Uterus (tissue), 4 donors: ENCODE measurements around the gene MLH1. TPM values are rescaled to one million over a fixed set of nuclear protein-coding genes. Genes with fewer than 3 reads are reported as not detected.

Source experiments
- DNase-seq, 2 donors: peaks; one replicate each; pipeline ENCODE4 v3.0.0-alpha.2; 2019 to 2020
- H3K27ac ChIP-seq, 2 donors: fragments of 200-600 bp; sonication (generic); 1 replicate in 1 of 2; 2 replicates in 1 of 2; pipeline ENCODE4 v1.5.1; 2016 to 2018
- H3K27me3 ChIP-seq, 2 donors: fragments of 200-600 bp; sonication (generic); one replicate each; pipeline ENCODE4 v1.5.1; 2018 to 2019; ENCODE audit warnings: control low read depth in 1 of 2
- H3K36me3 ChIP-seq, 2 donors: fragments of 200-600 bp; sonication (generic); one replicate each; pipeline ENCODE4 v1.5.1; 2019; ENCODE audit warnings: control low read depth in 1 of 2
- H3K4me1 ChIP-seq, 2 donors: fragments of 200-600 bp; sonication (generic); one replicate each; pipeline ENCODE4 v1.5.1; 2018 to 2019; ENCODE audit warnings: control low read depth in 1 of 2
- H3K4me3 ChIP-seq, 2 donors: fragments of 200-600 bp; sonication (generic); 1 replicate in 1 of 2; 2 replicates in 1 of 2; pipeline ENCODE4 v1.5.1; 2018 to 2019; ENCODE audit warnings: mild to moderate bottlenecking in 1 of 2
- H3K9me3 ChIP-seq, 2 donors: fragments of 200-600 bp; sonication (generic); one replicate each; pipeline ENCODE4 v1.5.1; 2019; ENCODE audit warnings: control low read depth in 1 of 2
- CTCF ChIP-seq, 4 experiments: fragments of 200-600 bp in 2 of 4; fragments of 450-650 bp in 2 of 4; sonication (generic) in 2 of 4; IDR thresholded peaks; one replicate each; pipeline ENCODE4 v1.5.1; 2016 to 2019; ENCODE audit warnings: antibody characterized with exemption in 4 of 4, mild to moderate bottlenecking in 2 of 4, moderate library complexity in 1 of 4
- POLR2A ChIP-seq, 2 donors: fragments of 450-650 bp; IDR thresholded peaks; one replicate each; pipeline ENCODE4 v1.6.1; 2016; ENCODE audit warnings: antibody characterized with exemption in 2 of 2, mild to moderate bottlenecking in 1 of 2, moderate library complexity in 1 of 2
- intact Hi-C: fragments of 100-400 bp; cut with DNase I; formaldehyde crosslinking; loops from one replicate; pipeline ENCODE4 v1.15.1; 2023; ENCODE audit warnings: low total_unique reads
- small RNA-seq: library from RNA; depleted of rRNA; stranded (forward); fragments of <200 nt; gene quantifications from one replicate; pipeline ENCODE3, GENCODE V24; 2016
- total RNA-seq, 4 donors: library from RNA; depleted of rRNA in 3 of 4; stranded (reverse); fragments of >200 nt in 3 of 4; gene quantifications; one replicate each; pipeline versions ENCODE4 v1.1.0 to v1.2.4, GENCODE V29; 2014 to 2023
- donor health status: DM: yes; HTN: yes; CAD: no.

Gene MLH1
- total RNA-seq, 4 donors from 2014 or later = 5.9 to 64.3 (median 24.4) TPM

DNA sequence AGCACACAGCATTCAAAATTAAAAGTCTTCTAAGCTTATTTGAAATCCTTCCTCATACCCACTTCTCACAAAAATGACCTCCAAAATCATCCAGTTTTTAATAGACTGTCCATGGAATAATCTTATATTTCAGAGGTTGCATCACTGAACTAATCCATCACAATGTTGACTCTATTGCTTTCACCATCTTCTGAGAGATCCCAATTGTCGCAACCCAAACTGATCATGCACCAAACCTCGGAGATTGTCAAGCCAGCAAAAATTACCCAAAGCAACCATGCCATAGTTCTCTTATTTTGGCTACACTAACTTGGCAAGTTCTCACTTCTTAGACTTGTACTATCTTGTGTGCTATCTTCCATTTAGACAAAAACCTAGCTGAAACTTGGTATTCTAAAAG, 105.6 kb downstream of the MLH1 start:
- Histone ChIP-seq H3K27me3 (no peaks in the 10 kb centered on the region), H3K27ac (no peak overlapping the region), H3K9me3 (no peaks in the 10 kb centered on the region), H3K36me3 (no peaks in the 10 kb centered on the region), H3K4me1 (peaks cover 0 to 5% of the 10 kb centered on the region in 2 donors), H3K4me3 (no peak overlapping the region)
- no peak for DNase-seq
- TF ChIP-seq CTCF (IDR thresholded peaks at IDR 0.05) = no peak
- no peak for TF ChIP-seq POLR2A (IDR thresholded peaks at IDR 0.05)
- intact Hi-C loops = no loop called here

DNA sequence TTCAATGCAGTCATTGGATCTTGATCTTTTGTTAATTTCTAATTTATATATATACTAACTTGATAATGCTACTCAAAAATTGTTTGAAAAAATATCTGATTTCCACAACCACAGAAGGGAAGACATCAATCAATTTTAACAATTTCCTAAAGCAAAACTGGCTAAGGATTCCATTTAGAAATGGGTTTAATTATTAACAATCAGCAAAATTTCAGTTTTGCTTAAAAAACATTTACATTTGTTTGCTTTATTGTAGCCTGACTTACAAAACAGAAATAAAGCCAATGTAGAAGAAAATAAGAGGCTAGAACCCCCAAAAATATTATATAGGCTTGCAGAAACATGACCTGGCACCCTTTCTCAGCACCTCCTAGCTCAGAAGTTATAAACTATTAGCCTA, 106.2 kb downstream of the MLH1 start:
- Histone ChIP-seq H3K4me1 (peaks cover under 1 to 5% of the 10 kb centered on the region in 2 donors), H3K27ac (no peak overlapping the region), H3K9me3 (no peaks in the 10 kb centered on the region), H3K36me3 (no peaks in the 10 kb centered on the region), H3K4me3 (no peak overlapping the region), H3K27me3 (no peaks in the 10 kb centered on the region)
- no peak for DNase-seq
- intact Hi-C loops = no loop called here
- TF ChIP-seq POLR2A (IDR thresholded peaks at IDR 0.05) (no peak), CTCF (IDR thresholded peaks at IDR 0.05) (no peak)

DNA sequence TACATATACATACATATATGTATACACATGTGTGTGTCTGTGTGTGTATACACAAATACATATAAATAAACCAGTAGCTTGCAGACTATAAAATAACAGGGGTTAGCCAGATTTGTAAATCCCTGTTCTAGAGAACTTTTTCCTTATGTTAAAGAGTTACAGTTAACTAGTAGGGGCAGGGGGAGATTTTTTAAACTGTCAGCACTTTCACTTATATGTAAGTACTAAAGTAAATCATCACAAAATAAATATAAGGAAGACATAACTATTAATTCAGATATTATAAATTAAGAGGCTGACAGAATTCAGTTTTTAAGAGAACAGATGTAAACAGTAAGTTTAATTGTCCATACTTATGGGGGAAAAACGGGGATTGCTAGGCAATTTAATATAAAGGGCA, 107.1 kb downstream of the MLH1 start:
- peaks cover 4 to 5% of the 10 kb centered on the region in 2 donors for H3K4me1 ChIP-seq
- H3K36me3 ChIP-seq = no peaks in the 10 kb centered on the region
- no peak overlapping the region for H3K4me3 ChIP-seq
- TF ChIP-seq CTCF (IDR thresholded peaks at IDR 0.05) = no peak
- no peak for DNase-seq
- H3K9me3 ChIP-seq = no peaks in the 10 kb centered on the region
- intact Hi-C loops = no loop called here
- H3K27ac ChIP-seq = no peak overlapping the region
- H3K27me3 ChIP-seq = no peaks in the 10 kb centered on the region

Small RNAs within 50 kb of the gene (small RNA-seq; reads per million reads assigned to genes)
- not detected for gene RF00019
- gene RNU6ATAC4P = not detected

Other genes starting within 250 kb of the MLH1 start
- 1 to 10 TPM in 2 of 4 donors, not detected in 2; 1.0 to 1.5 TPM for gene DCLK3, start 229.0 kb upstream of the MLH1 start, total RNA-seq
- gene TRANK1, start 48.5 kb upstream of the MLH1 start, total RNA-seq = 10 to 100 TPM; 10.6 to 52.1 (median 21.6) TPM
- 10 to 100 TPM; 12.3 to 57.0 (median 26.0) TPM for gene EPM2AIP1, start 387 bp upstream of the MLH1 start, total RNA-seq
- gene LRRFIP2, start 181.1 kb downstream of the MLH1 start, total RNA-seq = 100 to 1,000 TPM in 1 of 4 donors, 10 to 100 TPM in 3; 56.5 to 148 (median 62.4) TPM
- 10 to 100 TPM; 34.3 to 80.9 (median 67.1) TPM for gene GOLGA4, start 249.8 kb downstream of the MLH1 start, total RNA-seq